Endothelial cell of umbilical vein (primary cell): ENCODE results near the gene DDX10. TPM values are rescaled to one million over a fixed set of nuclear protein-coding genes. Genes with fewer than 3 reads are reported as not detected.

Source experiments
- BruUV-seq: library from RNA; stranded (reverse); fragments of 400-500 nt; replicated peaks from 2 replicates; lab custom pipeline; 2021; lab: Mats Ljungman, UMichigan
- CTCF ChIA-PET: fragments of 300-600, 350-600 bp; sonication (Branson Sonifier 250); formaldehyde crosslinking; loops from one replicate; lab custom pipeline; 2021; ENCODE audit warnings: antibody characterized with exemption, inconsistent platforms; lab: Charles Lee
- POLR2A ChIA-PET: fragments of 300-600, 350-600 bp; sonication (Branson Sonifier 250); formaldehyde crosslinking; loops from one replicate; lab custom pipeline; 2021; ENCODE audit warnings: antibody characterized with exemption, inconsistent platforms; lab: Charles Lee
- DNase-seq: peaks from one replicate; pipeline ENCODE4 v3.0.0-alpha.2; 2011; ENCODE audit warnings: low read depth, low spot score
- FAIRE-seq: peaks from 2 replicates; lab custom pipeline; 2011; peaks lifted over from hg19 to GRCh38; lab: Jason Lieb, UNC
- H2AFZ ChIP-seq: 2 replicates; pipeline ENCODE4 v1.6.0; 2012; ENCODE audit warnings: low read depth, low read length, control low read depth, inconsistent platforms
- H3K27ac ChIP-seq: 2 replicates; pipeline ENCODE4 v1.5.1; 2011; ENCODE audit warnings: low read depth, mild to moderate bottlenecking, control low read depth, low read length, moderate library complexity; ENCODE audit not compliant: insufficient read depth
- H3K27me3 ChIP-seq, 2 experiments: 2 replicates each; pipeline versions ENCODE4 v1.6.0 to v1.6.1; 2011; ENCODE audit warnings: low read length in 2 of 2, mixed read lengths in 1 of 2; ENCODE audit not compliant: control insufficient read depth in 2 of 2, insufficient read depth in 2 of 2
- H3K36me3 ChIP-seq, 2 experiments: 2 replicates in 1 of 2; 3 replicates in 1 of 2; pipeline ENCODE4 v1.5.1; 2011; ENCODE audit warnings: low read length in 2 of 2, mild to moderate bottlenecking in 1 of 2, moderate library complexity in 1 of 2; ENCODE audit not compliant: control insufficient read depth in 2 of 2, insufficient read depth in 2 of 2; ENCODE audit errors: extremely low read depth in 1 of 2
- H3K4me1 ChIP-seq: 3 replicates; pipeline ENCODE4 v1.5.1; 2011; ENCODE audit warnings: mild to moderate bottlenecking, low read length; ENCODE audit not compliant: control insufficient read depth, insufficient read depth; ENCODE audit errors: extremely low read depth
- H3K4me2 ChIP-seq: 2 replicates; pipeline ENCODE4 v1.6.1; 2011; ENCODE audit warnings: low read length, control low read depth, mixed read lengths; ENCODE audit not compliant: insufficient read depth
- H3K4me3 ChIP-seq, 3 experiments: fragments of 200-600 bp in 1 of 3; sonication (generic), shearing (Covaris generic) in 1 of 3; replicated peaks in 1 of 3; 2 replicates each; pipeline ENCODE4 v1.5.1; 2011 to 2016; ENCODE audit warnings: control low read depth in 3 of 3, low read length in 3 of 3, mild to moderate bottlenecking in 2 of 3, inconsistent platforms in 1 of 3, low read depth in 1 of 3, moderate library complexity in 1 of 3; ENCODE audit not compliant: insufficient read depth in 1 of 3
- H3K79me2 ChIP-seq: 2 replicates; pipeline ENCODE4 v1.6.0; 2012; ENCODE audit warnings: low read length, inconsistent platforms; ENCODE audit not compliant: control insufficient read depth, insufficient read depth
- H3K9ac ChIP-seq: replicated peaks from 2 replicates; pipeline ENCODE3; 2011; ENCODE audit warnings: low read length, control low read depth; ENCODE audit not compliant: insufficient read depth; ENCODE audit errors: extremely low read depth
- H3K9me1 ChIP-seq: replicated peaks from 3 replicates; pipeline ENCODE4 v1.6.0; 2011; ENCODE audit warnings: mild to moderate bottlenecking, low read length; ENCODE audit not compliant: control insufficient read depth, insufficient read depth; ENCODE audit errors: extremely low read depth
- H3K9me3 ChIP-seq: replicated peaks from 2 replicates; pipeline ENCODE4 v1.5.1; 2012; ENCODE audit warnings: low read length, inconsistent platforms; ENCODE audit not compliant: control insufficient read depth, insufficient read depth
- H4K20me1 ChIP-seq: replicated peaks from 2 replicates; pipeline ENCODE3; 2011; ENCODE audit warnings: mild to moderate bottlenecking, low read length; ENCODE audit not compliant: control insufficient read depth, insufficient read depth; ENCODE audit errors: extremely low read depth
- EZH2 ChIP-seq: IDR thresholded peaks from 2 replicates; pipeline ENCODE4 v1.6.1; 2012; ENCODE audit warnings: borderline replicate concordance, low read depth, mild to moderate bottlenecking, moderate library complexity, low read length, inconsistent platforms; ENCODE audit not compliant: severe bottlenecking
- FOS ChIP-seq: IDR thresholded peaks from 2 replicates; pipeline ENCODE4 v1.6.1; 2011; ENCODE audit warnings: mild to moderate bottlenecking, low read length, moderate library complexity, borderline replicate concordance; ENCODE audit not compliant: insufficient read depth
- GATA2 ChIP-seq: IDR thresholded peaks from 2 replicates; pipeline ENCODE4 v1.7.0; 2011; ENCODE audit warnings: low read depth, mild to moderate bottlenecking, moderate library complexity, mixed read lengths, low read length; ENCODE audit not compliant: insufficient read length, insufficient read depth
- JUN ChIP-seq: IDR thresholded peaks from 2 replicates; pipeline ENCODE4 v1.6.1; 2011; ENCODE audit warnings: borderline replicate concordance, low read depth; ENCODE audit not compliant: insufficient read length, insufficient read depth
- MYC ChIP-seq: IDR thresholded peaks from one replicate; pipeline ENCODE4 v1.6.1; 2011; ENCODE audit warnings: mild to moderate bottlenecking, low read depth, low read length
- POLR2A ChIP-seq: IDR thresholded peaks from 2 replicates; pipeline ENCODE4 v1.6.1; 2012; ENCODE audit warnings: low read depth, mild to moderate bottlenecking, control low read depth, low read length
- POLR2AphosphoS5 ChIP-seq: IDR thresholded peaks from 2 replicates; pipeline ENCODE4 v1.6.1; 2012; ENCODE audit warnings: low read depth, mild to moderate bottlenecking, control low read depth, low read length, moderate library complexity; ENCODE audit not compliant: insufficient read depth
- dilution Hi-C: fragments of 300-500 bp; cut with MboI; formaldehyde crosslinking; loops from one replicate; pipeline ENCODE4 v1.15.0; 2019; ENCODE audit warnings: low sequenced_read_pairs; ENCODE audit not compliant: extremely low pct_ligation_motif_present
- intact Hi-C: fragments of 100-400 bp; cut with micrococcal nuclease; formaldehyde crosslinking; loops from one replicate; pipeline ENCODE4 v1.10.0; 2022
- polyA plus RNA-seq, 4 experiments: library from polyadenylated mRNA; depleted of rRNA in 3 of 4; stranded (reverse) in 3 of 4; unstranded in 1 of 4; fragments of >200 nt; gene quantifications; 2 replicates each; pipeline versions ENCODE4 v1.2.1 to v1.2.3, GENCODE V29; 2011 to 2012; ENCODE audit warnings: missing spikeins in 1 of 4
- total RNA-seq: library from RNA; stranded (reverse); gene quantifications from 2 replicates; pipeline ENCODE4 v1.2.3, GENCODE V29; 2021
- TF ChIP-seq, protein P1 (sequence below): IDR thresholded peaks from 2 replicates; pipeline ENCODE4 v1.6.1; 2011; ENCODE audit not compliant: insufficient read depth, insufficient read length
- TF ChIP-seq, protein P2 (sequence below), 2 donors: IDR thresholded peaks; 1 replicate in 1 of 2; 2 replicates in 1 of 2; pipeline ENCODE4 v1.5.1; 2011; ENCODE audit warnings: low read length in 2 of 2, mild to moderate bottlenecking in 2 of 2, moderate library complexity in 2 of 2, control low read depth in 1 of 2, inconsistent platforms in 1 of 2, low read depth in 1 of 2; ENCODE audit not compliant: insufficient read depth in 1 of 2; ENCODE audit errors: extremely low read depth in 1 of 2

DDX10 gene
- total and polyA plus RNA-seq, 2 donors (not counting 3 experiments of a cell fraction or from before 2014, with no cell fraction given), result 29.8 to 35.2 TPM

DNA sequence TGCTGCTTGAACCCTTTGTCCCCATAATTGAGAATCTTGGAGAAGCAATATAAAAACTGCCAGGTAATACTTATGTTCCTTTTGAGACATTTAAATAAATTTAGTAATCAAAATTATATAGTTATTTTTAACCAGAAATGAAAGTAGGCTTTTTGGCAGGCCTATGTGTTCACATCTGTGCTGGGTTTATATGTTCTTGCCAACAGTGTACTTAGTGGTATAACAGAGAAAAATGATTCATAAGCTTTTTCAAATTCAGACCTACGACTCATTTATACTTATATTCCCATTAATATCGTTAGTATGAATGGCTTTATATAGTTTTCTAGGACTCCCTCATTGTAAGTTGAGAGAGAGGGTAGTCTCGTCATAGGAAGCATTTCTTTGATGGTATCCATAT is 79.0 kb downstream of the DDX10 start:
- TF ChIP-seq POLR2AphosphoS5 (no peak), JUN (no peak), POLR2A (no peak), GATA2 (no peak), FOS (no peak), MYC (no peak), EZH2 (no peak)
- TF ChIP-seq, protein P1, sequence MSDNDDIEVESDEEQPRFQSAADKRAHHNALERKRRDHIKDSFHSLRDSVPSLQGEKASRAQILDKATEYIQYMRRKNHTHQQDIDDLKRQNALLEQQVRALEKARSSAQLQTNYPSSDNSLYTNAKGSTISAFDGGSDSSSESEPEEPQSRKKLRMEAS, result no peak
- TF ChIP-seq, protein P2, sequence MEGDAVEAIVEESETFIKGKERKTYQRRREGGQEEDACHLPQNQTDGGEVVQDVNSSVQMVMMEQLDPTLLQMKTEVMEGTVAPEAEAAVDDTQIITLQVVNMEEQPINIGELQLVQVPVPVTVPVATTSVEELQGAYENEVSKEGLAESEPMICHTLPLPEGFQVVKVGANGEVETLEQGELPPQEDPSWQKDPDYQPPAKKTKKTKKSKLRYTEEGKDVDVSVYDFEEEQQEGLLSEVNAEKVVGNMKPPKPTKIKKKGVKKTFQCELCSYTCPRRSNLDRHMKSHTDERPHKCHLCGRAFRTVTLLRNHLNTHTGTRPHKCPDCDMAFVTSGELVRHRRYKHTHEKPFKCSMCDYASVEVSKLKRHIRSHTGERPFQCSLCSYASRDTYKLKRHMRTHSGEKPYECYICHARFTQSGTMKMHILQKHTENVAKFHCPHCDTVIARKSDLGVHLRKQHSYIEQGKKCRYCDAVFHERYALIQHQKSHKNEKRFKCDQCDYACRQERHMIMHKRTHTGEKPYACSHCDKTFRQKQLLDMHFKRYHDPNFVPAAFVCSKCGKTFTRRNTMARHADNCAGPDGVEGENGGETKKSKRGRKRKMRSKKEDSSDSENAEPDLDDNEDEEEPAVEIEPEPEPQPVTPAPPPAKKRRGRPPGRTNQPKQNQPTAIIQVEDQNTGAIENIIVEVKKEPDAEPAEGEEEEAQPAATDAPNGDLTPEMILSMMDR (IDR thresholded peaks at IDR 0.05; ENCODE audit: extremely low read depth in 1 of 2, insufficient read depth in 1 of 2, low read depth in 1 of 2, low read length in 2 of 2), result no peak
- no peak for DNase-seq
- no TSS peak for BruUV-seq
- dilution Hi-C loops (no loop called here), intact Hi-C loops (no loop called here)
- H4K20me1 ChIP-seq, result no peaks in the 10 kb centered on the region
- H2AFZ ChIP-seq, result no peak overlapping the region
- H3K9ac ChIP-seq, result no peak overlapping the region
- no peak overlapping the region for H3K27ac ChIP-seq
- H3K4me2 ChIP-seq, result no peak overlapping the region
- H3K4me3 ChIP-seq, result no peak overlapping the region
- H3K27me3 ChIP-seq, result no peaks in the 10 kb centered on the region
- H3K36me3 ChIP-seq, result no peaks in the 10 kb centered on the region
- no peak for FAIRE-seq
- CTCF ChIA-PET, result interaction anchor here (1.0 kb wide), 1 partner anchor 9 kb away, joined by 3 read pairs; no protein-coding TSS in a partner anchor
- POLR2A ChIA-PET, result no interaction called here
- H3K9me1 ChIP-seq, result peaks cover 4% of the 10 kb centered on the region
- no peaks in the 10 kb centered on the region for H3K4me1 ChIP-seq
- H3K9me3 ChIP-seq, result no peaks in the 10 kb centered on the region
- H3K79me2 ChIP-seq, result peaks cover 27% of the 10 kb centered on the region
